HCT116 (cell line): ENCODE results near the gene ANO4.

Source experiments
- POLR2A ChIP-seq: IDR thresholded peaks from 2 replicates; pipeline ENCODE4 v1.7.0; 2011; ENCODE audit warnings: borderline replicate concordance; ENCODE audit not compliant: insufficient read depth, insufficient read length; ENCODE audit errors: extremely low read depth
- POLR2AphosphoS5 ChIP-seq: IDR thresholded peaks from 2 replicates; pipeline ENCODE4 v1.6.1; 2011; ENCODE audit warnings: mild to moderate bottlenecking, low read depth, low read length, moderate library complexity
- RAD21 ChIP-seq: IDR thresholded peaks from 2 replicates; pipeline ENCODE4 v1.6.1; 2012; ENCODE audit warnings: low read depth, mild to moderate bottlenecking
- SRF ChIP-seq: IDR thresholded peaks from 2 replicates; pipeline ENCODE4 v1.6.1; 2012; ENCODE audit warnings: low read depth
- ZFX ChIP-seq: fragments of 450-650 bp; IDR thresholded peaks from 2 replicates; pipeline ENCODE4 v1.6.1; 2017
- TF ChIP-seq, protein P1 (sequence below), 3 experiments: fragments of 200-600 bp in 1 of 3; sonication (generic) in 1 of 3; IDR thresholded peaks in 2 of 3; conservative IDR thresholded peaks in 1 of 3; 2 replicates each; pipeline ENCODE4 v1.5.1; 2012 to 2017; ENCODE audit warnings: low read depth in 2 of 3, low read length in 2 of 3, antibody characterized with exemption in 1 of 3, borderline replicate concordance in 1 of 3, control low read depth in 1 of 3, mild to moderate bottlenecking in 1 of 3, mixed read lengths in 1 of 3, mixed run types in 1 of 3, moderate library complexity in 1 of 3; ENCODE audit not compliant: insufficient read depth in 1 of 3
- TF ChIP-seq, protein P2 (sequence below): IDR thresholded peaks from 2 replicates; pipeline ENCODE4 v1.6.1; 2012

DNA sequence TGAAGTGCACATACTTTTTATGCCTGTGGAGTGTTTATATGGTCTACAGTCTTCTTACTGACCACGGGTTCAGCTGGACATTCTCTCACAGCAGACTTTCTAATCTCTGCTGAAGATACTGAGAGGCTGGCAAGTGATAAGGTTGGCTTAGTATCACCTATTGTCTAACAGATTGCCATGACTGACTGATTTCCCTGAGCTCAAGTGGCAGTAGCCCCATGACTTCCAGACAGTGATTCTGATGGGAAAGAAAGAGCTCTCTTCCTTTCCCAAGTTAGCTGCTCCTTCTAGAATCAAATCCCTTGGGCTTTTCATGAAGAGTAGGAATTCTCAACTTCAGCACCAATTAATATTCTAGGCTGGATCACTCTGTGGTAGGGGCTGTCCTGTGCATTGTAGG lies 141.4 kb downstream of the ANO4 start:
- TF ChIP-seq, protein P1, sequence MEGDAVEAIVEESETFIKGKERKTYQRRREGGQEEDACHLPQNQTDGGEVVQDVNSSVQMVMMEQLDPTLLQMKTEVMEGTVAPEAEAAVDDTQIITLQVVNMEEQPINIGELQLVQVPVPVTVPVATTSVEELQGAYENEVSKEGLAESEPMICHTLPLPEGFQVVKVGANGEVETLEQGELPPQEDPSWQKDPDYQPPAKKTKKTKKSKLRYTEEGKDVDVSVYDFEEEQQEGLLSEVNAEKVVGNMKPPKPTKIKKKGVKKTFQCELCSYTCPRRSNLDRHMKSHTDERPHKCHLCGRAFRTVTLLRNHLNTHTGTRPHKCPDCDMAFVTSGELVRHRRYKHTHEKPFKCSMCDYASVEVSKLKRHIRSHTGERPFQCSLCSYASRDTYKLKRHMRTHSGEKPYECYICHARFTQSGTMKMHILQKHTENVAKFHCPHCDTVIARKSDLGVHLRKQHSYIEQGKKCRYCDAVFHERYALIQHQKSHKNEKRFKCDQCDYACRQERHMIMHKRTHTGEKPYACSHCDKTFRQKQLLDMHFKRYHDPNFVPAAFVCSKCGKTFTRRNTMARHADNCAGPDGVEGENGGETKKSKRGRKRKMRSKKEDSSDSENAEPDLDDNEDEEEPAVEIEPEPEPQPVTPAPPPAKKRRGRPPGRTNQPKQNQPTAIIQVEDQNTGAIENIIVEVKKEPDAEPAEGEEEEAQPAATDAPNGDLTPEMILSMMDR (IDR thresholded peaks at IDR 0.05 in 2 of 3, conservative IDR thresholded peaks at IDR 0.05 in 1 of 3; ENCODE audit: borderline replicate concordance in 1 of 3, insufficient read depth in 1 of 3, low read depth in 2 of 3, low read length in 2 of 3) = no peak
- TF ChIP-seq POLR2A = no peak
- TF ChIP-seq, protein P2, sequence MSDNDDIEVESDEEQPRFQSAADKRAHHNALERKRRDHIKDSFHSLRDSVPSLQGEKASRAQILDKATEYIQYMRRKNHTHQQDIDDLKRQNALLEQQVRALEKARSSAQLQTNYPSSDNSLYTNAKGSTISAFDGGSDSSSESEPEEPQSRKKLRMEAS = no peak
- TF ChIP-seq SRF = no peak
- TF ChIP-seq RAD21 = no peak
- no peak for TF ChIP-seq POLR2AphosphoS5
- TF ChIP-seq ZFX = no peak
